H9 (cell line): ENCODE results near the gene PARD6G. TPM values are rescaled to one million over a fixed set of nuclear protein-coding genes. Genes with fewer than 3 reads are reported as not detected.

Experiments used
- DNase-seq: peaks from one replicate; pipeline ENCODE4 v3.0.0-alpha.2; 2017
- H2AFZ ChIP-seq: one replicate; pipeline ENCODE4 v1.6.1; 2013; ENCODE audit warnings: mild to moderate bottlenecking, low read length, control low read depth, moderate library complexity
- H2AK5ac ChIP-seq: 2 replicates; pipeline ENCODE4 v1.6.1; 2013; ENCODE audit warnings: low read length, control low read depth, mixed read lengths; ENCODE audit not compliant: insufficient read length
- H2BK120ac ChIP-seq: one replicate; pipeline ENCODE4 v1.6.1; 2013; ENCODE audit warnings: low read depth, mild to moderate bottlenecking, low read length, control low read depth, inconsistent platforms; ENCODE audit not compliant: poor library complexity, severe bottlenecking
- H2BK12ac ChIP-seq: 2 replicates; pipeline ENCODE4 v1.6.1; 2013; ENCODE audit warnings: low read length, control low read depth, mixed read lengths, low read depth; ENCODE audit not compliant: insufficient read length
- H2BK15ac ChIP-seq: 2 replicates; pipeline ENCODE4 v1.6.1; 2013; ENCODE audit warnings: low read depth, low read length, control low read depth
- H2BK20ac ChIP-seq: one replicate; pipeline ENCODE4 v1.6.1; 2013; ENCODE audit warnings: low read depth, mild to moderate bottlenecking, low read length, control low read depth, inconsistent platforms; ENCODE audit not compliant: poor library complexity, severe bottlenecking
- H2BK5ac ChIP-seq: 2 replicates; pipeline ENCODE4 v1.6.1; 2013; ENCODE audit warnings: low read length, control low read depth, mixed read lengths; ENCODE audit not compliant: insufficient read length
- H3K14ac ChIP-seq: 2 replicates; pipeline ENCODE4 v1.6.1; 2013; ENCODE audit warnings: low read length, control low read depth; ENCODE audit not compliant: insufficient read depth
- H3K18ac ChIP-seq: 2 replicates; pipeline ENCODE4 v1.6.1; 2013; ENCODE audit warnings: low read depth, mild to moderate bottlenecking, mixed read lengths, low read length, control low read depth; ENCODE audit not compliant: insufficient read length
- H3K23ac ChIP-seq: 2 replicates; pipeline ENCODE4 v1.6.1; 2013; ENCODE audit warnings: low read length, control low read depth, mixed read lengths, low read depth; ENCODE audit not compliant: insufficient read length
- H3K23me2 ChIP-seq: 2 replicates; pipeline ENCODE4 v1.6.1; 2013; ENCODE audit warnings: low read depth, mild to moderate bottlenecking, mixed read lengths, low read length, control low read depth; ENCODE audit not compliant: insufficient read length, poor library complexity, severe bottlenecking
- H3K27ac ChIP-seq: 2 replicates; pipeline ENCODE4 v1.5.1; 2013; ENCODE audit warnings: low read length, control low read depth, mixed read lengths, low read depth; ENCODE audit not compliant: insufficient read length
- H3K27me3 ChIP-seq: 2 replicates; pipeline ENCODE4 v1.6.1; 2013; ENCODE audit warnings: low read length, control low read depth, inconsistent platforms; ENCODE audit not compliant: insufficient read depth
- H3K4ac ChIP-seq: 2 replicates; pipeline ENCODE4 v1.6.1; 2013; ENCODE audit warnings: low read depth, mild to moderate bottlenecking, control low read depth, inconsistent platforms, low read length, moderate library complexity
- H3K4me1 ChIP-seq: 2 replicates; pipeline ENCODE4 v1.6.1; 2013; ENCODE audit warnings: low read length, control low read depth, inconsistent platforms; ENCODE audit not compliant: insufficient read depth
- H3K4me2 ChIP-seq: 2 replicates; pipeline ENCODE4 v1.6.1; 2013; ENCODE audit warnings: low read length, control low read depth, mixed read lengths; ENCODE audit not compliant: insufficient read length, insufficient read depth
- H3K56ac ChIP-seq: 2 replicates; pipeline ENCODE4 v1.6.1; 2013; ENCODE audit warnings: low read depth, mild to moderate bottlenecking, mixed read lengths, low read length, control low read depth; ENCODE audit not compliant: insufficient read length
- H3K79me1 ChIP-seq: 2 replicates; pipeline ENCODE4 v1.6.1; 2013; ENCODE audit warnings: low read depth, mild to moderate bottlenecking, moderate library complexity, low read length, control low read depth, inconsistent platforms; ENCODE audit not compliant: insufficient read depth, poor library complexity, severe bottlenecking
- H3K79me2 ChIP-seq: 2 replicates; pipeline ENCODE4 v1.6.1; 2013; ENCODE audit warnings: low read length, control low read depth, inconsistent platforms; ENCODE audit not compliant: insufficient read depth
- H3K9ac ChIP-seq: 2 replicates; pipeline ENCODE4 v1.6.1; 2013; ENCODE audit warnings: low read length, control low read depth, mixed read lengths; ENCODE audit not compliant: insufficient read length; ENCODE audit errors: extremely low read depth
- H3K9me3 ChIP-seq: one replicate; pipeline ENCODE4 v1.6.1; 2013; ENCODE audit warnings: low read depth, low read length, inconsistent platforms; ENCODE audit not compliant: control insufficient read depth
- H3T11ph ChIP-seq: one replicate; pipeline ENCODE4 v1.6.1; 2013; ENCODE audit warnings: mild to moderate bottlenecking, low read length, control low read depth, inconsistent platforms
- H4K20me1 ChIP-seq: one replicate; pipeline ENCODE4 v1.6.1; 2013; ENCODE audit not compliant: control insufficient read depth, insufficient read length, insufficient read depth
- H4K5ac ChIP-seq: 2 replicates; pipeline ENCODE4 v1.6.1; 2013; ENCODE audit warnings: low read depth, mild to moderate bottlenecking, mixed read lengths, low read length, control low read depth; ENCODE audit not compliant: insufficient read length
- H4K8ac ChIP-seq: replicated peaks from 2 replicates; pipeline ENCODE4 v1.6.1; 2013; ENCODE audit warnings: low read length, control low read depth, mixed read lengths, low read depth; ENCODE audit not compliant: insufficient read length
- H4K91ac ChIP-seq: 2 replicates; pipeline ENCODE4 v1.6.1; 2013; ENCODE audit warnings: low read depth, mild to moderate bottlenecking, moderate library complexity, mixed read lengths, low read length, control low read depth; ENCODE audit not compliant: insufficient read length
- H3K27ac Mint-ChIP-seq, 3 experiments: 2 replicates in 2 of 3; 3 replicates in 1 of 3; pipeline ENCODE4 v1.8.0; 2020 to 2021; ENCODE audit warnings: mixed read lengths in 3 of 3, mild to moderate bottlenecking in 1 of 3, moderate library complexity in 1 of 3
- H3K27me3 Mint-ChIP-seq: 2 replicates; pipeline ENCODE4 v1.8.0; 2021; ENCODE audit warnings: low read depth, mild to moderate bottlenecking, moderate library complexity, mixed read lengths
- H3K36me3 Mint-ChIP-seq, 3 experiments: 2 replicates in 2 of 3; 3 replicates in 1 of 3; pipeline ENCODE4 v1.8.0; 2020 to 2021; ENCODE audit warnings: low read depth in 3 of 3, mixed read lengths in 3 of 3; ENCODE audit not compliant: insufficient read depth in 1 of 3
- H3K4me1 Mint-ChIP-seq, 2 experiments: 2 replicates each; pipeline ENCODE4 v1.8.0; 2020; ENCODE audit warnings: mixed read lengths in 2 of 2
- H3K4me3 Mint-ChIP-seq, 2 experiments: 2 replicates in 1 of 2; 3 replicates in 1 of 2; pipeline ENCODE4 v1.8.0; 2020 to 2021; ENCODE audit warnings: mild to moderate bottlenecking in 2 of 2, mixed read lengths in 2 of 2, moderate library complexity in 1 of 2
- H3K9me3 Mint-ChIP-seq, 2 experiments: 2 replicates in 1 of 2; 3 replicates in 1 of 2; pipeline ENCODE4 v1.8.0; 2020; ENCODE audit warnings: mild to moderate bottlenecking in 2 of 2, mixed read lengths in 2 of 2, moderate library complexity in 1 of 2
- WGBS: extraction: QIAGEN DNeasy Blood & Tissue Kit; methylation state at CpG from one replicate; pipeline ENCODE4 v1.1.7; 2013; ENCODE audit warnings: missing lambda C conversion rate, low lambda C conversion rate, mixed read lengths; ENCODE audit not compliant: insufficient read length; ENCODE audit errors: extremely low coverage; 5-methylcytosine and 5-hydroxymethylcytosine counted together
- total RNA-seq: library from RNA; stranded (reverse); gene quantifications from 2 replicates; pipeline ENCODE4 v1.2.1, GENCODE V29; 2021
- TF ChIP-seq, protein P1 (sequence below): fragments of 200-600 bp; sonication (generic); conservative IDR thresholded peaks from 3 replicates; pipeline ENCODE4 v1.8.0; 2021; ENCODE audit warnings: antibody characterized with exemption, mild to moderate bottlenecking

Gene PARD6G
- total RNA-seq, 1 experiment from 2014 or later = 11.2 TPM

DNA sequence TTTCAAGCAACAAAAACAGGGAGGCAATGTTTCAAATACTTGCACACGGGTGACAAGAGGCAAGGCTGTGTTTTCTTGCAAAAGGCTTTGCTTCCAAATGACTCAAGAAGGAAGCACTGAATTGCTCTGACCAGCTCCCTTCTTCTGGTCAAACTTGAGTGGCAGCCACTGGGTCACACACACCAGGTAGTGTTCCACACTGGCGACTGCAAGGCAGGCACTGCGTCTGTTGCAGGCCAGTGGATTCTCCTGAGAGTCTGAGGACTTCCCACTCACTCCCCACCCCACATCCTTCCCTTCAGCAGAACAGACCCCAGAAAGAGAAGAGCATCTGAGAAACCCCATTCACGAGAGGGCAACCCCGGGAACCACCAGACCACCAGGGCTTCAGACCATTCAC, 19.8 kb downstream of the PARD6G start:
- no CpG with 5 or more reads among the region's 5 CpGs for WGBS
- H3K27ac ChIP-seq = no peak overlapping the region
- Mint-ChIP-seq H3K9me3 (no peaks in the 10 kb centered on the region), H3K4me1 (peaks cover 11 to 23% of the 10 kb centered on the region in 2 experiments), H3K4me3 (no peak overlapping the region; a peak in 1 of 5 replicates), H3K27ac (no peak overlapping the region), H3K36me3 (no peaks in the 10 kb centered on the region), H3K27me3 (no peaks in the 10 kb centered on the region)
- H3T11ph ChIP-seq = no peak overlapping the region
- DNase-seq = no peak
- no peak overlapping the region for H2BK12ac ChIP-seq
- no peak overlapping the region for H4K91ac ChIP-seq
- H3K4me2 ChIP-seq = no peak overlapping the region
- no peaks in the 10 kb centered on the region for H3K79me2 ChIP-seq
- H3K9me3 ChIP-seq = no peaks in the 10 kb centered on the region
- H2BK120ac ChIP-seq = no peak overlapping the region
- no peak overlapping the region for H3K4ac ChIP-seq
- H3K23me2 ChIP-seq = no peaks in the 10 kb centered on the region
- H4K8ac ChIP-seq = no peak overlapping the region
- no peak overlapping the region for H2BK5ac ChIP-seq
- H2AFZ ChIP-seq = no peak overlapping the region
- H3K56ac ChIP-seq = no peak overlapping the region
- H3K9ac ChIP-seq = no peak overlapping the region
- H3K14ac ChIP-seq = no peak overlapping the region; the same call in 1 of the 2 replicates
- H3K4me1 ChIP-seq = 0 out of 2 replicates have a peak, but pooled peaks cover 2% of the 10 kb centered on the region
- H2AK5ac ChIP-seq = no peak overlapping the region
- H3K27me3 ChIP-seq = no peaks in the 10 kb centered on the region
- no peak overlapping the region for H2BK20ac ChIP-seq
- H2BK15ac ChIP-seq = no peak overlapping the region
- no peak overlapping the region for H3K18ac ChIP-seq
- H3K23ac ChIP-seq = no peak overlapping the region
- no peaks in the 10 kb centered on the region for H3K79me1 ChIP-seq
- H4K20me1 ChIP-seq = no peaks in the 10 kb centered on the region
- TF ChIP-seq, protein P1, sequence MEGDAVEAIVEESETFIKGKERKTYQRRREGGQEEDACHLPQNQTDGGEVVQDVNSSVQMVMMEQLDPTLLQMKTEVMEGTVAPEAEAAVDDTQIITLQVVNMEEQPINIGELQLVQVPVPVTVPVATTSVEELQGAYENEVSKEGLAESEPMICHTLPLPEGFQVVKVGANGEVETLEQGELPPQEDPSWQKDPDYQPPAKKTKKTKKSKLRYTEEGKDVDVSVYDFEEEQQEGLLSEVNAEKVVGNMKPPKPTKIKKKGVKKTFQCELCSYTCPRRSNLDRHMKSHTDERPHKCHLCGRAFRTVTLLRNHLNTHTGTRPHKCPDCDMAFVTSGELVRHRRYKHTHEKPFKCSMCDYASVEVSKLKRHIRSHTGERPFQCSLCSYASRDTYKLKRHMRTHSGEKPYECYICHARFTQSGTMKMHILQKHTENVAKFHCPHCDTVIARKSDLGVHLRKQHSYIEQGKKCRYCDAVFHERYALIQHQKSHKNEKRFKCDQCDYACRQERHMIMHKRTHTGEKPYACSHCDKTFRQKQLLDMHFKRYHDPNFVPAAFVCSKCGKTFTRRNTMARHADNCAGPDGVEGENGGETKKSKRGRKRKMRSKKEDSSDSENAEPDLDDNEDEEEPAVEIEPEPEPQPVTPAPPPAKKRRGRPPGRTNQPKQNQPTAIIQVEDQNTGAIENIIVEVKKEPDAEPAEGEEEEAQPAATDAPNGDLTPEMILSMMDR = no peak
- no peak overlapping the region for H4K5ac ChIP-seq
